OCI-LY1 (cell line): ENCODE measurements around the gene FBXW7.
A peak's percentile ranks its signal among the peaks of the same experiment; 100 is the strongest.

Source experiments
- H2AFZ ChIP-seq: fragments of 200-600 bp; sonication (generic), shearing (Covaris generic); 2 replicates; pipeline ENCODE4 v1.6.0; 2014; ENCODE audit warnings: antibody characterized with exemption, mild to moderate bottlenecking, low read length
- H3F3A ChIP-seq: fragments of 200-600 bp; sonication (generic), shearing (Covaris generic); 2 replicates; pipeline ENCODE4 v1.6.0; 2014; ENCODE audit warnings: mild to moderate bottlenecking, antibody characterized with exemption, low read length, moderate library complexity; ENCODE audit not compliant: insufficient read depth
- H3K27ac ChIP-seq: fragments of 200-600 bp; sonication (generic); 2 replicates; pipeline ENCODE4 v1.5.1; 2014; ENCODE audit warnings: low read length, mixed run types, mild to moderate bottlenecking, low read depth; ENCODE audit not compliant: poor library complexity, severe bottlenecking
- H3K27me3 ChIP-seq: fragments of 200-600 bp; sonication (generic); 2 replicates; pipeline ENCODE4 v1.6.0; 2014; ENCODE audit warnings: antibody characterized with exemption, mild to moderate bottlenecking, low read length, moderate library complexity; ENCODE audit not compliant: insufficient read depth
- H3K36me3 ChIP-seq: fragments of 200-600 bp; sonication (generic); 2 replicates; pipeline ENCODE4 v1.6.1; 2014; ENCODE audit warnings: mild to moderate bottlenecking, antibody characterized with exemption, low read length, moderate library complexity, mixed read lengths; ENCODE audit not compliant: insufficient read depth
- H3K4me1 ChIP-seq: fragments of 200-600 bp; sonication (generic); 2 replicates; pipeline ENCODE4 v1.5.1; 2014; ENCODE audit warnings: mild to moderate bottlenecking, low read length, moderate library complexity; ENCODE audit not compliant: insufficient read depth, severe bottlenecking
- H3K4me2 ChIP-seq: fragments of 200-600 bp; sonication (generic), shearing (Covaris generic); 2 replicates; pipeline ENCODE4 v1.6.1; 2014; ENCODE audit warnings: low read length
- H3K4me3 ChIP-seq: fragments of 200-600 bp; sonication (generic); 2 replicates; pipeline ENCODE4 v1.5.1; 2014; ENCODE audit warnings: low read length, low read depth, mild to moderate bottlenecking, mixed read lengths; ENCODE audit not compliant: poor library complexity, severe bottlenecking
- H3K79me2 ChIP-seq: fragments of 200-600 bp; shearing (Covaris generic); 2 replicates; pipeline ENCODE4 v1.6.1; 2016; ENCODE audit warnings: mixed run types, low read length, mixed read lengths; ENCODE audit not compliant: insufficient read depth
- H3K9ac ChIP-seq: fragments of 200-600 bp; sonication (generic), shearing (Covaris generic); 2 replicates; pipeline ENCODE4 v1.6.1; 2014; ENCODE audit warnings: mild to moderate bottlenecking, low read length, mixed read lengths
- H3K9me2 ChIP-seq: fragments of 200-600 bp; sonication (generic), shearing (Covaris generic); 2 replicates; pipeline ENCODE4 v1.6.1; 2014; ENCODE audit warnings: low read depth, mild to moderate bottlenecking, low read length, mixed read lengths
- H3K9me3 ChIP-seq: fragments of 200-600 bp; shearing (Covaris generic); 2 replicates; pipeline ENCODE4 v1.6.1; 2014; ENCODE audit warnings: low read length, mixed read lengths
- H4K20me1 ChIP-seq: fragments of 200-600 bp; sonication (generic), shearing (Covaris generic); 2 replicates; pipeline ENCODE4 v1.6.0; 2016; ENCODE audit warnings: mild to moderate bottlenecking, low read length; ENCODE audit not compliant: insufficient read depth
- EZH2 ChIP-seq: fragments of 200-600 bp; sonication (generic), shearing (Covaris generic); IDR thresholded peaks from 2 replicates; pipeline ENCODE4 v1.8.0; 2017; ENCODE audit warnings: borderline replicate concordance, mixed run types, mild to moderate bottlenecking, antibody characterized with exemption, low read length, moderate library complexity, mixed read lengths
- TF ChIP-seq, protein P1 (sequence below): fragments of 200-600 bp; sonication (generic), shearing (Covaris generic); IDR thresholded peaks from 2 replicates; pipeline ENCODE4 v1.5.1; 2017; ENCODE audit warnings: mild to moderate bottlenecking, antibody characterized with exemption, low read length, moderate library complexity, mixed read lengths

Gene FBXW7

DNA sequence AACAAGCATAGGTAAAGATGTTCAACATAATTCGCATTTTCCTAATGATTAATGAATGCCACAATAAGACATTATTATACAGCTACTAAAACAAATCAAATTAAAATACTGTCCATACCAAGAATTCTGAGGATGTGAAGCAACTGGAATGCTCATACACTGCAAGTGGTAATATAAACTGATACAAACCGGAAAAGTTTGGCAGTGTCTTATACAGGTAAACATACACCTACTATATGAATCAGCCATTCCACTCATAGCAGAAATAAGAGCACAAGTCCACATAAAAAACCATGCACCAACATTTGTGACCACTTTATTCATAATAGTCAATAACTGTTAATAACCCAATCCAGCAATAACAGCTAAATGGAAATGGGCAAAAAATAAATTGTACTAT, 79.3 kb downstream of the FBXW7 start:
- H2AFZ ChIP-seq, result no peak overlapping the region
- no peak overlapping the region for H3K9ac ChIP-seq
- no peaks in the 10 kb centered on the region for H3K27me3 ChIP-seq
- TF ChIP-seq EZH2, result no peak
- TF ChIP-seq, protein P1, sequence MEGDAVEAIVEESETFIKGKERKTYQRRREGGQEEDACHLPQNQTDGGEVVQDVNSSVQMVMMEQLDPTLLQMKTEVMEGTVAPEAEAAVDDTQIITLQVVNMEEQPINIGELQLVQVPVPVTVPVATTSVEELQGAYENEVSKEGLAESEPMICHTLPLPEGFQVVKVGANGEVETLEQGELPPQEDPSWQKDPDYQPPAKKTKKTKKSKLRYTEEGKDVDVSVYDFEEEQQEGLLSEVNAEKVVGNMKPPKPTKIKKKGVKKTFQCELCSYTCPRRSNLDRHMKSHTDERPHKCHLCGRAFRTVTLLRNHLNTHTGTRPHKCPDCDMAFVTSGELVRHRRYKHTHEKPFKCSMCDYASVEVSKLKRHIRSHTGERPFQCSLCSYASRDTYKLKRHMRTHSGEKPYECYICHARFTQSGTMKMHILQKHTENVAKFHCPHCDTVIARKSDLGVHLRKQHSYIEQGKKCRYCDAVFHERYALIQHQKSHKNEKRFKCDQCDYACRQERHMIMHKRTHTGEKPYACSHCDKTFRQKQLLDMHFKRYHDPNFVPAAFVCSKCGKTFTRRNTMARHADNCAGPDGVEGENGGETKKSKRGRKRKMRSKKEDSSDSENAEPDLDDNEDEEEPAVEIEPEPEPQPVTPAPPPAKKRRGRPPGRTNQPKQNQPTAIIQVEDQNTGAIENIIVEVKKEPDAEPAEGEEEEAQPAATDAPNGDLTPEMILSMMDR, result no peak
- no peak overlapping the region for H3K4me2 ChIP-seq
- no peak overlapping the region for H3K27ac ChIP-seq
- peaks cover 88% of the 10 kb centered on the region for H3K79me2 ChIP-seq
- peaks cover 33% of the 10 kb centered on the region for H3K4me1 ChIP-seq
- no peak overlapping the region for H3K4me3 ChIP-seq
- H3K9me2 ChIP-seq, result no peaks in the 10 kb centered on the region
- H3F3A ChIP-seq, result no peaks in the 10 kb centered on the region
- H3K9me3 ChIP-seq, result no peaks in the 10 kb centered on the region
- H3K36me3 ChIP-seq, result no peaks in the 10 kb centered on the region
- no peaks in the 10 kb centered on the region for H4K20me1 ChIP-seq

DNA sequence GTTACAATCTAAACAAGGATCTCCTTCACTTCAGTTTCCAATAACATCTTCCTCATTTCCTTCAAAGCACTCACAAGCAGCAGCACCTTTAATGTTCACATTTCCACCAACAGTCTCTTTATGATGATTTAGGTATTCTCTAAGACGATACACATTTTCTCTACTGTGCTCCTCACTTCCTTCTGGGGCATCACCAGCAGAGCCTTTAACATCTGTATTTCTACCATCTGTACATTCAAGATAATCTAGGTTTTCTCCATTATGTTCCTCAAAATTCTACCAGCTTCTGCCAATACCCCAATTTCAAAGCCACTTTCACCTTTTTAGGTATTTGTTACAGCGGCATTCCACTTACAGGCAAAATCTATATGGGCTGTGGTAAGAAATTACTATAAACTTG, 80.6 kb downstream of the FBXW7 start:
- H3K27me3 ChIP-seq, result no peaks in the 10 kb centered on the region
- H3K9me2 ChIP-seq, result no peaks in the 10 kb centered on the region
- H4K20me1 ChIP-seq, result no peaks in the 10 kb centered on the region
- H3K9ac ChIP-seq, result no peak overlapping the region
- peaks cover 8% of the 10 kb centered on the region; the same call in 1 of the 2 replicates for H3K36me3 ChIP-seq
- no peak overlapping the region for H3K27ac ChIP-seq
- no peak overlapping the region for H3K4me2 ChIP-seq
- no peak overlapping the region for H3K4me3 ChIP-seq
- no peak overlapping the region for H2AFZ ChIP-seq
- no peaks in the 10 kb centered on the region for H3K9me3 ChIP-seq
- TF ChIP-seq, protein P1, result no peak
- TF ChIP-seq EZH2, result no peak
- H3K79me2 ChIP-seq, result peaks cover 81% of the 10 kb centered on the region
- H3K4me1 ChIP-seq, result peaks cover 20% of the 10 kb centered on the region
- no peaks in the 10 kb centered on the region for H3F3A ChIP-seq

DNA sequence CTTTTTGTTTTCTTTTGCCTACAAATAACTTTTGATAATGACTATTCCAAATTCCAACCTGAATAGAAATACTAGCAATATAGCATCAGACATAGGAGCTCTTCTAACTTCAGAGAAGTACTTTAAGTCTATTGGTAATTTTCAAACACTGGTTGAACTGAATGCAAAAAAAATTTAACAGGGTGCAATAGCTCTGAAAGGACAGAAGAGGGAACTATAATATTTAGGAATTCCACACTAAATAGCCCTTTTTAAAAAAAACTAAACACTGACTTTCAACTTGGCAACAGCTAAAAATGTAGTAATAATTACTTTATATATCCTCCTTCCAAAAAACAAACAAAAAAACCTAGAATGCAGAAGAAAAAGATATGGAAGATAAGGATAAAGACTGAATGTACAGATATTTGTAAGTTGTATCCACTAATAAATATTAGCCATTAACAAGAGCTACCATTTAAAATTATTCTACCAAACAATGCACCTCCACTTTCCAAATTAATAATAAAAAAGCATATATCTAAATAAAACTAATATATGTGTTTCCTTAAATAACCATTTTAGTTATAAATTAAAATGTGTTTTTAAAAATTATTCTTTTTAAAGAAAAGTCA, 81.4 kb downstream of the FBXW7 start:
- Histone ChIP-seq H3K9me2 (no peaks in the 10 kb centered on the region), H3K4me3 (no peak overlapping the region), H3K79me2 (peaks cover 78% of the 10 kb centered on the region), H3K27ac (no peak overlapping the region), H4K20me1 (no peaks in the 10 kb centered on the region), H3K4me2 (no peak overlapping the region), H3K4me1 (peaks cover 18% of the 10 kb centered on the region), H3K9ac (no peak overlapping the region), H3F3A (no peaks in the 10 kb centered on the region), H2AFZ (no peak overlapping the region), H3K27me3 (no peaks in the 10 kb centered on the region), H3K9me3 (no peaks in the 10 kb centered on the region), H3K36me3 (peaks cover 12% of the 10 kb centered on the region; the same call in 1 of the 2 replicates)
- TF ChIP-seq, protein P1, result peak; percentile 66
- TF ChIP-seq EZH2, result no peak
